ENCODE results near the gene CASQ1.

DNA sequence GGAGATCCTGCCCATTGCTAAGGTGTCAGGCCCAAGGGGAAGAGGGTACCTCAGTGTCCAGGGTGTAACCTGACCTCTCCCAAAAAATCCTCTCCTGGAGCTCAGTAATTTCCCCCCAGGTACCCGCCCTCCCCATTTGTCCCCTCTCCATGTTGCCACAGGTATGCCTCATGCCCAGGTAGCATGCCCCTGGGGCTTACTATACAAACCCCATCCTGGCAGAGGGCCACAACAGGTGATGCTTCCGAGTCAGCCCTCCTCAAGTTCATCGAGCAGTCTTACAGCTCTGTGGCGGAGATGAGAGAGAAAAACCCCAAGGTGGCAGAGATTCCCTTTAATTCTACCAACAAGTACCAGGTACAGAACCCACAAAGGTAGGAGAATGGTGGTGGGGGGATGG lies 23.3 kb upstream of the CASQ1 start:
- TF ChIP-seq POLR2AphosphoS5 (IDR thresholded peaks at IDR 0.05; ENCODE audit: low read depth, low read length): no peak
- no peak for TF ChIP-seq POLR2A (IDR thresholded peaks at IDR 0.05; ENCODE audit: low read depth, low read length)

All from GM12892 (cell line).